ENCODE measurements around the gene ACAD8. TPM values are rescaled to one million over a fixed set of nuclear protein-coding genes. Genes with fewer than 3 reads are reported as not detected.

The ACAD8 gene
- total and polyA plus RNA-seq, 10 of the 15 experiments (the other 5 are each of a cell fraction or from before 2014, with no cell fraction given), result 9.9 to 34.8 (median 22.2) TPM

DNA sequence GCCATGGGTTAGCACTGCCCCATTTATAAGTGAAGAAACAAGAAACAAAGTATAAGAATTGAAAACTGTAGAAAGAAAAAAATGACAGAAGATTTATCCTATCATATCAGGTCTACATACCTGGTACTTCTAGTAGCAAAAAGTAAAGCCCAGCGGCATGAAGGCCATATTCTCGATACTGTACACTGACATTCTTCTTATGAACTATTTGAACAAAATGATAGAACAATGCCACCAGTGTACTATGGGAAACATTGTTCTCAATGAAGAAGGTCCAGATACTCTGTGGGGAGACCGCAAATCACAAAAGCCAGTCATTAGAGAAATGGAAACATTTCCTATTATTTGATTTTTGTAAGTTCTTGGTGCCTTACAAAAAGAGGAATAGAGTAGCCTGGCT, 36.6 kb upstream of the ACAD8 start:
- DNase-seq (ENCODE audit: low read depth, low spot score) (no peak), FAIRE-seq (no peak), ATAC-seq (no peak)
- SMC1A ChIA-PET (ENCODE audit: uncharacterized antibody, unreplicated experiment), result no interaction called here
- POLR2A ChIA-PET, result no interaction called here
- no peak overlapping the region for H2AFZ ChIP-seq (ENCODE audit: control insufficient read depth, low read depth, low read length)
- H4K20me1 ChIP-seq (ENCODE audit: control insufficient read depth, insufficient read depth), result no peaks in the 10 kb centered on the region
- H3K9me3 ChIP-seq (replicated peaks; ENCODE audit: control insufficient read depth, insufficient read depth, low read length), result no peaks in the 10 kb centered on the region
- TF ChIP-seq CEBPB (IDR thresholded peaks at IDR 0.05; ENCODE audit: borderline replicate concordance in 1 of 2, low read depth in 2 of 2, low read length in 2 of 2), result no peak
- TF ChIP-seq, protein P1, sequence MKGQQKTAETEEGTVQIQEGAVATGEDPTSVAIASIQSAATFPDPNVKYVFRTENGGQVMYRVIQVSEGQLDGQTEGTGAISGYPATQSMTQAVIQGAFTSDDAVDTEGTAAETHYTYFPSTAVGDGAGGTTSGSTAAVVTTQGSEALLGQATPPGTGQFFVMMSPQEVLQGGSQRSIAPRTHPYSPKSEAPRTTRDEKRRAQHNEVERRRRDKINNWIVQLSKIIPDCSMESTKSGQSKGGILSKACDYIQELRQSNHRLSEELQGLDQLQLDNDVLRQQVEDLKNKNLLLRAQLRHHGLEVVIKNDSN (IDR thresholded peaks at IDR 0.05; ENCODE audit: borderline replicate concordance, extremely low read length, insufficient read depth, low read depth, low read length), result no peak
- no peak for TF ChIP-seq NRF1 (conservative IDR thresholded peaks at IDR 0.05; ENCODE audit: low read depth, low read length)
- TF ChIP-seq, protein P2, sequence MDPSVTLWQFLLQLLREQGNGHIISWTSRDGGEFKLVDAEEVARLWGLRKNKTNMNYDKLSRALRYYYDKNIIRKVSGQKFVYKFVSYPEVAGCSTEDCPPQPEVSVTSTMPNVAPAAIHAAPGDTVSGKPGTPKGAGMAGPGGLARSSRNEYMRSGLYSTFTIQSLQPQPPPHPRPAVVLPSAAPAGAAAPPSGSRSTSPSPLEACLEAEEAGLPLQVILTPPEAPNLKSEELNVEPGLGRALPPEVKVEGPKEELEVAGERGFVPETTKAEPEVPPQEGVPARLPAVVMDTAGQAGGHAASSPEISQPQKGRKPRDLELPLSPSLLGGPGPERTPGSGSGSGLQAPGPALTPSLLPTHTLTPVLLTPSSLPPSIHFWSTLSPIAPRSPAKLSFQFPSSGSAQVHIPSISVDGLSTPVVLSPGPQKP (IDR thresholded peaks at IDR 0.05; ENCODE audit: low read depth, low read length), result no peak
- no peak for TF ChIP-seq RAD51 (IDR thresholded peaks at IDR 0.05)
- TF ChIP-seq MXI1 (IDR thresholded peaks at IDR 0.05; ENCODE audit: low read depth, low read length), result no peak
- TF ChIP-seq RELA (IDR thresholded peaks at IDR 0.05; ENCODE audit: borderline replicate concordance, partially characterized antibody), result no peak
- TF ChIP-seq IKZF2 (IDR thresholded peaks at IDR 0.05), result no peak
- TF ChIP-seq ZNF207 (IDR thresholded peaks at IDR 0.05; ENCODE audit: borderline replicate concordance), result no peak
- no peak for TF ChIP-seq RAD21 (IDR thresholded peaks at IDR 0.05; ENCODE audit: insufficient read depth, low read depth, low read length)
- TF ChIP-seq TCF7 (IDR thresholded peaks at IDR 0.05; ENCODE audit: borderline replicate concordance), result no peak
- TF ChIP-seq, protein P3, sequence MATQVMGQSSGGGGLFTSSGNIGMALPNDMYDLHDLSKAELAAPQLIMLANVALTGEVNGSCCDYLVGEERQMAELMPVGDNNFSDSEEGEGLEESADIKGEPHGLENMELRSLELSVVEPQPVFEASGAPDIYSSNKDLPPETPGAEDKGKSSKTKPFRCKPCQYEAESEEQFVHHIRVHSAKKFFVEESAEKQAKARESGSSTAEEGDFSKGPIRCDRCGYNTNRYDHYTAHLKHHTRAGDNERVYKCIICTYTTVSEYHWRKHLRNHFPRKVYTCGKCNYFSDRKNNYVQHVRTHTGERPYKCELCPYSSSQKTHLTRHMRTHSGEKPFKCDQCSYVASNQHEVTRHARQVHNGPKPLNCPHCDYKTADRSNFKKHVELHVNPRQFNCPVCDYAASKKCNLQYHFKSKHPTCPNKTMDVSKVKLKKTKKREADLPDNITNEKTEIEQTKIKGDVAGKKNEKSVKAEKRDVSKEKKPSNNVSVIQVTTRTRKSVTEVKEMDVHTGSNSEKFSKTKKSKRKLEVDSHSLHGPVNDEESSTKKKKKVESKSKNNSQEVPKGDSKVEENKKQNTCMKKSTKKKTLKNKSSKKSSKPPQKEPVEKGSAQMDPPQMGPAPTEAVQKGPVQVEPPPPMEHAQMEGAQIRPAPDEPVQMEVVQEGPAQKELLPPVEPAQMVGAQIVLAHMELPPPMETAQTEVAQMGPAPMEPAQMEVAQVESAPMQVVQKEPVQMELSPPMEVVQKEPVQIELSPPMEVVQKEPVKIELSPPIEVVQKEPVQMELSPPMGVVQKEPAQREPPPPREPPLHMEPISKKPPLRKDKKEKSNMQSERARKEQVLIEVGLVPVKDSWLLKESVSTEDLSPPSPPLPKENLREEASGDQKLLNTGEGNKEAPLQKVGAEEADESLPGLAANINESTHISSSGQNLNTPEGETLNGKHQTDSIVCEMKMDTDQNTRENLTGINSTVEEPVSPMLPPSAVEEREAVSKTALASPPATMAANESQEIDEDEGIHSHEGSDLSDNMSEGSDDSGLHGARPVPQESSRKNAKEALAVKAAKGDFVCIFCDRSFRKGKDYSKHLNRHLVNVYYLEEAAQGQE (IDR thresholded peaks at IDR 0.05; ENCODE audit: low read depth, low read length), result no peak
- TF ChIP-seq DPF2 (IDR thresholded peaks at IDR 0.05), result no peak
- TF ChIP-seq, protein P4, sequence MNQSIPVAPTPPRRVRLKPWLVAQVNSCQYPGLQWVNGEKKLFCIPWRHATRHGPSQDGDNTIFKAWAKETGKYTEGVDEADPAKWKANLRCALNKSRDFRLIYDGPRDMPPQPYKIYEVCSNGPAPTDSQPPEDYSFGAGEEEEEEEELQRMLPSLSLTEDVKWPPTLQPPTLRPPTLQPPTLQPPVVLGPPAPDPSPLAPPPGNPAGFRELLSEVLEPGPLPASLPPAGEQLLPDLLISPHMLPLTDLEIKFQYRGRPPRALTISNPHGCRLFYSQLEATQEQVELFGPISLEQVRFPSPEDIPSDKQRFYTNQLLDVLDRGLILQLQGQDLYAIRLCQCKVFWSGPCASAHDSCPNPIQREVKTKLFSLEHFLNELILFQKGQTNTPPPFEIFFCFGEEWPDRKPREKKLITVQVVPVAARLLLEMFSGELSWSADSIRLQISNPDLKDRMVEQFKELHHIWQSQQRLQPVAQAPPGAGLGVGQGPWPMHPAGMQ (IDR thresholded peaks at IDR 0.05; ENCODE audit: borderline replicate concordance), result no peak
- peaks cover 18% of the 10 kb centered on the region for H3K79me2 ChIP-seq (ENCODE audit: control insufficient read depth, insufficient read depth, low read length)
- H3K9ac ChIP-seq (ENCODE audit: control insufficient read depth, insufficient read depth, low read length), result no peak overlapping the region
- 0 out of 2 replicates have a peak, but pooled peaks cover 5% of the 10 kb centered on the region for H3K4me1 ChIP-seq (ENCODE audit: control insufficient read depth, insufficient read depth, low read length)
- H3K27ac ChIP-seq (ENCODE audit: control insufficient read depth, insufficient read depth), result no peak overlapping the region
- RAD21 ChIA-PET (ENCODE audit: unreplicated experiment), result no interaction called here
- H3K4me2 ChIP-seq (ENCODE audit: control insufficient read depth, insufficient read depth), result no peak overlapping the region
- peaks cover 1 to 8% of the 10 kb centered on the region in 2 experiments; a peak in 3 of 4 replicates for H3K36me3 ChIP-seq (ENCODE audit: control insufficient read depth in 2 of 2, insufficient read depth in 2 of 2, low read length in 1 of 2)
- BruUV-seq (replicated peaks), result no TSS peak
- no peaks in the 10 kb centered on the region for H3K27me3 ChIP-seq (replicated peaks in 1 of 2; ENCODE audit: control insufficient read depth in 2 of 2, insufficient read depth in 2 of 2, low read length in 1 of 2)
- WGBS (ENCODE audit: insufficient coverage, insufficient replicate concordance, low lambda C conversion rate, missing lambda C conversion rate), result 100% methylated on average over 3 of the region's 3 CpGs
- H3K4me3 ChIP-seq, result no peak overlapping the region
- intact Hi-C loops (cut with micrococcal nuclease; ENCODE audit: unreplicated experiment), result no loop called here
- in situ Hi-C loops (cut with MboI), result no loop called here
- CTCF ChIA-PET, result no interaction called here

All from GM12878 (cell line).